OCI-LY3 (cell line): ENCODE data around the gene TUBGCP3.

Experiments used
- CTCF ChIP-seq: fragments of 200-600, 300-600 bp; sonication (generic); IDR thresholded peaks from 2 replicates; pipeline ENCODE4 v1.5.1; 2014; ENCODE audit warnings: antibody characterized with exemption, low read length, low read depth
- EZH2phosphoT487 ChIP-seq: fragments of 200-600 bp; shearing (Covaris generic); IDR thresholded peaks from 2 replicates; pipeline ENCODE4 v1.6.1; 2018; ENCODE audit warnings: antibody characterized with exemption, mixed run types, low read depth

GRCh38 chr13:112588490-112589297 is 741 bp upstream of the TUBGCP3 start:
- no peak for TF ChIP-seq CTCF
- no peak for TF ChIP-seq EZH2phosphoT487
